ENCODE data around the gene ATG4A. TPM values are rescaled to one million over a fixed set of nuclear protein-coding genes. Genes with fewer than 3 reads are reported as not detected.

The ATG4A gene
- total RNA-seq, 1 experiment from 2014 or later, result 3.5 TPM

- TF ChIP-seq E2F4 (CRISPR knock-in tag; IDR thresholded peaks at IDR 0.05; ENCODE audit: borderline replicate concordance, low read depth), result no peak
- TF ChIP-seq ZNF532 (CRISPR knock-in tag; IDR thresholded peaks at IDR 0.05; ENCODE audit: borderline replicate concordance), result no peak
- TF ChIP-seq TEAD1 (CRISPR knock-in tag; IDR thresholded peaks at IDR 0.05), result no peak
- no peak for TF ChIP-seq ZNF396 (CRISPR knock-in tag; IDR thresholded peaks at IDR 0.05; ENCODE audit: borderline replicate concordance)
- no peak for TF ChIP-seq ZNF138 (CRISPR knock-in tag; conservative IDR thresholded peaks at IDR 0.05)
- no peak for TF ChIP-seq MLX (CRISPR knock-in tag; IDR thresholded peaks at IDR 0.05)
- no peak for TF ChIP-seq EMX1 (CRISPR knock-in tag; IDR thresholded peaks at IDR 0.05)
- TF ChIP-seq, protein P1, sequence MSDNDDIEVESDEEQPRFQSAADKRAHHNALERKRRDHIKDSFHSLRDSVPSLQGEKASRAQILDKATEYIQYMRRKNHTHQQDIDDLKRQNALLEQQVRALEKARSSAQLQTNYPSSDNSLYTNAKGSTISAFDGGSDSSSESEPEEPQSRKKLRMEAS (CRISPR knock-in tag; IDR thresholded peaks at IDR 0.05), result no peak
- no peak for TF ChIP-seq JUN (CRISPR knock-in tag; IDR thresholded peaks at IDR 0.05)
- H3K4me1 Mint-ChIP-seq, result no peaks in the 10 kb centered on the region
- CTCF ChIA-PET, result no interaction called here
- no peak overlapping the region for H3K4me3 Mint-ChIP-seq
- H3K27ac Mint-ChIP-seq, result no peak overlapping the region
- POLR2A ChIA-PET, result no interaction called here
- H3K36me3 Mint-ChIP-seq, result peaks cover 3% of the 10 kb centered on the region; the same call in 1 of the 2 replicates
- H3K27me3 Mint-ChIP-seq (ENCODE audit: low read depth), result no peaks in the 10 kb centered on the region
- 0 out of 2 replicates have a peak, but pooled peaks cover 3% of the 10 kb centered on the region for H3K9me3 Mint-ChIP-seq
- no peak for DNase-seq (ENCODE audit: low spot score)
- no peak for ATAC-seq
Observed at GRCh38 chrX:108168961-108169740, 77.6 kb downstream of the ATG4A start.

DNA sequence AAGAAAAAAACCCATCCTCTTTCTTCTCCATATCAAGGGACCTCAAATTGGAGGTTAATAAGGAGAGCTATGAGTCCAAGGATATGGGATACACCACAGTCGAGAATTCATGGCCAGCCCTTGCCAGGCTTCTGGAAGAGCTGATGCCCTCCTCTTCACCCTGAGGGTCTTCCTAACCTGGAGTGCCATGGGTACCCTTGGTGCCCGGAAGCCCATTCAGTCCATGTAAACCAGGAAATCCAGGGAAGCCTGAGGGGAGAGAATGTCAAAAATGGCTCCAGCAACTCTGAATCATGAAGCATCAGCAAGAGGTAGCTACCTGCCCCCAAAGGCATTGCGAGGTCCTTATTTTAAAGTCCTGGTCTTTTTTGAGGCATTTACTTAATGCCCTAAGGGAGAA lies 78.2 kb downstream of the ATG4A start:
- CTCF ChIA-PET, result interaction anchor here (1.1 kb wide), 1 partner anchor 31 kb away, joined by 3 read pairs; no protein-coding TSS in a partner anchor
- DNase-seq (ENCODE audit: low spot score), result no peak
- Mint-ChIP-seq H3K27ac (no peak overlapping the region), H3K36me3 (peaks cover 3% of the 10 kb centered on the region; the same call in 1 of the 2 replicates), H3K9me3 (0 out of 2 replicates have a peak, but pooled peaks cover 3% of the 10 kb centered on the region), H3K4me1 (no peaks in the 10 kb centered on the region), H3K4me3 (no peak overlapping the region), H3K27me3 (ENCODE audit: low read depth) (no peaks in the 10 kb centered on the region)
- ATAC-seq, result no peak
- no peak for TF ChIP-seq SOX15 (CRISPR knock-in tag; IDR thresholded peaks at IDR 0.05)
- no peak for TF ChIP-seq TP53 (CRISPR knock-in tag; IDR thresholded peaks at IDR 0.05)
- no peak for TF ChIP-seq ETV6 (CRISPR knock-in tag; IDR thresholded peaks at IDR 0.05)
- no peak for TF ChIP-seq FOXJ3 (CRISPR knock-in tag; IDR thresholded peaks at IDR 0.05; ENCODE audit: borderline replicate concordance)
- no peak for TF ChIP-seq TCF7 (CRISPR knock-in tag; IDR thresholded peaks at IDR 0.05; ENCODE audit: low read depth)
- TF ChIP-seq, protein P2, sequence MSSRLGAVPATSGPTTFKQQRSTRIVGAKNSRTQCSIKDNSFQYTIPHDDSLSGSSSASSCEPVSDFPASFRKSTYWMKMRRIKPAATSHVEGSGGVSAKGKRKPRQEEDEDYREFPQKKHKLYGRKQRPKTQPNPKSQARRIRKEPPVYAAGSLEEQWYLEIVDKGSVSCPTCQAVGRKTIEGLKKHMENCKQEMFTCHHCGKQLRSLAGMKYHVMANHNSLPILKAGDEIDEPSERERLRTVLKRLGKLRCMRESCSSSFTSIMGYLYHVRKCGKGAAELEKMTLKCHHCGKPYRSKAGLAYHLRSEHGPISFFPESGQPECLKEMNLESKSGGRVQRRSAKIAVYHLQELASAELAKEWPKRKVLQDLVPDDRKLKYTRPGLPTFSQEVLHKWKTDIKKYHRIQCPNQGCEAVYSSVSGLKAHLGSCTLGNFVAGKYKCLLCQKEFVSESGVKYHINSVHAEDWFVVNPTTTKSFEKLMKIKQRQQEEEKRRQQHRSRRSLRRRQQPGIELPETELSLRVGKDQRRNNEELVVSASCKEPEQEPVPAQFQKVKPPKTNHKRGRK (CRISPR knock-in tag; IDR thresholded peaks at IDR 0.05; ENCODE audit: borderline replicate concordance), result no peak
- TF ChIP-seq CBFB (CRISPR knock-in tag; IDR thresholded peaks at IDR 0.05; ENCODE audit: low read depth), result no peak
- TF ChIP-seq, protein P3, sequence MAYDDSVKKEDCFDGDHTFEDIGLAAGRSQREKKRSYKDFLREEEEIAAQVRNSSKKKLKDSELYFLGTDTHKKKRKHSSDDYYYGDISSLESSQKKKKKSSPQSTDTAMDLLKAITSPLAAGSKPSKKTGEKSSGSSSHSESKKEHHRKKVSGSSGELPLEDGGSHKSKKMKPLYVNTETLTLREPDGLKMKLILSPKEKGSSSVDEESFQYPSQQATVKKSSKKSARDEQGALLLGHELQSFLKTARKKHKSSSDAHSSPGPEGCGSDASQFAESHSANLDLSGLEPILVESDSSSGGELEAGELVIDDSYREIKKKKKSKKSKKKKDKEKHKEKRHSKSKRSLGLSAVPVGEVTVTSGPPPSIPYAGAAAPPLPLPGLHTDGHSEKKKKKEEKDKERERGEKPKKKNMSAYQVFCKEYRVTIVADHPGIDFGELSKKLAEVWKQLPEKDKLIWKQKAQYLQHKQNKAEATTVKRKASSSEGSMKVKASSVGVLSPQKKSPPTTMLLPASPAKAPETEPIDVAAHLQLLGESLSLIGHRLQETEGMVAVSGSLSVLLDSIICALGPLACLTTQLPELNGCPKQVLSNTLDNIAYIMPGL (CRISPR knock-in tag; IDR thresholded peaks at IDR 0.05), result no peak
- no peak for TF ChIP-seq GTF2I (CRISPR knock-in tag; conservative IDR thresholded peaks at IDR 0.05)
- POLR2A ChIA-PET, result no interaction called here

All from WTC11 (cell line).